CD14-positive monocyte (primary cell): ENCODE results near the gene ITPKB. TPM values are rescaled to one million over a fixed set of nuclear protein-coding genes. Genes with fewer than 3 reads are reported as not detected.
A peak's percentile ranks its signal among the peaks of the same experiment; 100 is the strongest.

Source experiments
- DNase-seq, 3 donors: peaks; one replicate each; pipeline ENCODE4 v3.0.0-alpha.2; 2011 to 2022
- H2AFZ ChIP-seq: 2 replicates; pipeline ENCODE4 v1.6.0; 2012; ENCODE audit warnings: mild to moderate bottlenecking, low read depth, low read length, inconsistent platforms; ENCODE audit not compliant: insufficient read depth, poor library complexity, severe bottlenecking
- H3K27ac ChIP-seq, 2 donors: 1 replicate in 1 of 2; 2 replicates in 1 of 2; pipeline ENCODE4 v1.5.1; 2012 to 2013; ENCODE audit warnings: low read length in 2 of 2, control low read depth in 1 of 2, inconsistent platforms in 1 of 2, low read depth in 1 of 2, mild to moderate bottlenecking in 1 of 2
- H3K27me3 ChIP-seq, 2 donors: one replicate each; pipeline versions ENCODE4 v1.6.0 to v1.6.1; 2011 to 2013; ENCODE audit warnings: low read length in 2 of 2; ENCODE audit not compliant: control insufficient read depth in 2 of 2, insufficient read depth in 2 of 2
- H3K36me3 ChIP-seq, 2 donors: replicated peaks in 1 of 2; 1 replicate in 1 of 2; 2 replicates in 1 of 2; pipeline versions ENCODE4 v1.5.1 to v1.6.1; 2012 to 2013; ENCODE audit warnings: low read length in 2 of 2, control low read depth in 1 of 2, inconsistent platforms in 1 of 2, mild to moderate bottlenecking in 1 of 2; ENCODE audit not compliant: insufficient read depth in 2 of 2, control insufficient read depth in 1 of 2
- H3K4me1 ChIP-seq, 2 donors: 1 replicate in 1 of 2; 2 replicates in 1 of 2; pipeline versions ENCODE4 v1.5.1 to v1.6.1; 2012 to 2013; ENCODE audit warnings: low read length in 2 of 2, control low read depth in 1 of 2, inconsistent platforms in 1 of 2, mild to moderate bottlenecking in 1 of 2, moderate library complexity in 1 of 2; ENCODE audit not compliant: insufficient read depth in 2 of 2, control insufficient read depth in 1 of 2
- H3K4me2 ChIP-seq: replicated peaks from 2 replicates; pipeline ENCODE3; 2012; ENCODE audit warnings: low read length, moderate library complexity, mild to moderate bottlenecking; ENCODE audit not compliant: poor library complexity, severe bottlenecking; ENCODE audit errors: extremely low read depth
- H3K4me3 ChIP-seq, 3 experiments: fragments of 200-600 bp in 1 of 3; sonication (generic) in 1 of 3; replicated peaks in 1 of 3; 1 replicate in 2 of 3; 2 replicates in 1 of 3; pipeline ENCODE4 v1.5.1; 2011 to 2013; ENCODE audit warnings: low read length in 3 of 3, mild to moderate bottlenecking in 3 of 3, control low read depth in 2 of 3, low read depth in 2 of 3, inconsistent platforms in 1 of 3, moderate library complexity in 1 of 3
- H3K79me2 ChIP-seq: 2 replicates; pipeline ENCODE4 v1.6.0; 2012; ENCODE audit warnings: mild to moderate bottlenecking, control low read depth, inconsistent platforms, low read length, moderate library complexity; ENCODE audit not compliant: insufficient read depth
- H3K9ac ChIP-seq: 2 replicates; pipeline ENCODE4 v1.6.0; 2017; ENCODE audit warnings: low read length, mild to moderate bottlenecking; ENCODE audit not compliant: insufficient read depth, poor library complexity, severe bottlenecking
- H3K9me3 ChIP-seq, 2 donors: replicated peaks in 1 of 2; 1 replicate in 1 of 2; 2 replicates in 1 of 2; pipeline versions ENCODE4 v1.5.1 to v1.6.1; 2012 to 2013; ENCODE audit warnings: low read length in 2 of 2, control low read depth in 1 of 2; ENCODE audit not compliant: control insufficient read depth in 1 of 2, insufficient read depth in 1 of 2
- H4K20me1 ChIP-seq: 2 replicates; pipeline ENCODE4 v1.6.0; 2012; ENCODE audit warnings: mild to moderate bottlenecking, low read length, control low read depth, moderate library complexity; ENCODE audit not compliant: insufficient read depth
- H3K27ac Mint-ChIP-seq, 7 donors: one replicate each; pipeline ENCODE4 v1.8.0; 2020; ENCODE audit warnings: mild to moderate bottlenecking in 7 of 7, mixed read lengths in 7 of 7, moderate library complexity in 6 of 7, inconsistent platforms in 2 of 7
- H3K27me3 Mint-ChIP-seq, 3 donors: one replicate each; pipeline ENCODE4 v1.8.0; 2021 to 2022; ENCODE audit warnings: low read depth in 3 of 3, mild to moderate bottlenecking in 3 of 3, mixed read lengths in 3 of 3, moderate library complexity in 3 of 3, inconsistent platforms in 1 of 3
- H3K36me3 Mint-ChIP-seq, 2 donors: one replicate each; pipeline ENCODE4 v1.8.0; 2020; ENCODE audit warnings: mixed read lengths in 2 of 2, inconsistent platforms in 1 of 2, mild to moderate bottlenecking in 1 of 2
- H3K4me1 Mint-ChIP-seq: one replicate; pipeline ENCODE4 v1.8.0; 2020; ENCODE audit warnings: mild to moderate bottlenecking, mixed read lengths
- H3K4me3 Mint-ChIP-seq, 2 donors: one replicate each; pipeline ENCODE4 v1.8.0; 2020; ENCODE audit warnings: mild to moderate bottlenecking in 2 of 2, mixed read lengths in 2 of 2, moderate library complexity in 1 of 2
- H3K9me3 Mint-ChIP-seq, 7 donors: one replicate each; pipeline ENCODE4 v1.8.0; 2020 to 2022; ENCODE audit warnings: mixed read lengths in 7 of 7, mild to moderate bottlenecking in 6 of 7, moderate library complexity in 6 of 7, inconsistent platforms in 2 of 7
- CTCF ChIP-seq: fragments of 200-600 bp; IDR thresholded peaks from one replicate; pipeline ENCODE4 v1.8.0; 2022; ENCODE audit warnings: antibody characterized with exemption, mild to moderate bottlenecking
- WGBS: methylation state at CpG from one replicate; pipeline ENCODE4 v1.1.5; 2013; ENCODE audit warnings: missing lambda C conversion rate; ENCODE audit not compliant: insufficient coverage; 5-methylcytosine and 5-hydroxymethylcytosine counted together
- intact Hi-C, 2 donors: fragments of 100-400 bp; cut with micrococcal nuclease; formaldehyde crosslinking; loops; one replicate each; pipeline versions ENCODE4 v1.15.0 to v1.15.1; 2023
- polyA plus RNA-seq, 3 donors: library from polyadenylated mRNA; depleted of rRNA in 1 of 3; unstranded in 2 of 3; stranded (reverse) in 1 of 3; fragments of 300-500 nt in 2 of 3; fragments of >200 nt in 1 of 3; fragmentation: Illumina TruSeq in 2 of 3; gene quantifications; 1 replicate in 2 of 3; 2 replicates in 1 of 3; pipeline ENCODE4 v1.2.3, GENCODE V29; 2012 to 2021

The ITPKB gene
- polyA plus RNA-seq, 3 donors, result 7.3 to 14.4 (median 10.2) TPM

DNA sequence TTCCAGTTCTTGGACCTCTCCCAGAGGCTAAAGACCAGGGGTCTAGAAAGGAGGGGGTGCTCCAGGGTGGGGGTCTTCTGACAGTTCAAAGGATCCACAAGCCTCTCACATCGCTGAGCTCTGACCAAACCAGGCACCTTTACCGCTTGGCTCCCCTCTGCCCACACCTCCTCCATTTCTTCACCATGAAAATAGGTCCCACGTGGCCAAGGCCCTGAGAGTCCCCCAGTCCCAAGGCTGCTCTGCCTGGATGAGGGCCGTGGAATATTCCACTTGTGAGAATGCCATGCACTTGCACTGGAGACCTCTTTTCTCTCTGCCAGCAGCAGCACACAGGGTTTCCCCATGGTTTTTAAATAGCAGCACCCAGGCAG is 87.4 kb downstream of the ITPKB start:
- Mint-ChIP-seq H3K4me3 (no peak overlapping the region), H3K9me3 (no peaks in the 10 kb centered on the region), H3K4me1 (peaks cover 35% of the 10 kb centered on the region), H3K27ac (no peak overlapping the region), H3K27me3 (peaks cover 0 to 5% (median 4%) of the 10 kb centered on the region in 3 donors), H3K36me3 (peaks cover 32 to 38% of the 10 kb centered on the region in 2 donors)
- H2AFZ ChIP-seq, result no peak overlapping the region
- no peaks in the 10 kb centered on the region for H3K27me3 ChIP-seq
- no peaks in the 10 kb centered on the region for H3K9me3 ChIP-seq
- intact Hi-C loops, result loop anchor here in 1 of 2 donors (5.0 kb wide), 1 partner anchor 36 kb away; no protein-coding TSS in a partner anchor
- no peak for DNase-seq
- H4K20me1 ChIP-seq, result peaks cover 7% of the 10 kb centered on the region
- no peak overlapping the region for H3K4me2 ChIP-seq
- H3K4me1 ChIP-seq, result peaks cover 29 to 32% of the 10 kb centered on the region in 2 donors
- no peak overlapping the region for H3K4me3 ChIP-seq
- peaks cover 27% of the 10 kb centered on the region for H3K79me2 ChIP-seq
- H3K27ac ChIP-seq, result no peak overlapping the region
- 94% methylated on average over 4 of the region's 4 CpGs for WGBS
- TF ChIP-seq CTCF, result no peak
- H3K9ac ChIP-seq, result no peak overlapping the region
- peaks cover 24 to 27% of the 10 kb centered on the region in 2 donors for H3K36me3 ChIP-seq

GRCh38 chr1:226651041-226651731 is 87.9 kb downstream of the ITPKB start:
- H3K9me3 ChIP-seq, result no peaks in the 10 kb centered on the region
- H3K9ac ChIP-seq, result no peak overlapping the region
- no peak overlapping the region for H3K27ac ChIP-seq
- 93% methylated on average over 4 of the region's 12 CpGs for WGBS
- H3K79me2 ChIP-seq, result peaks cover 25% of the 10 kb centered on the region
- Mint-ChIP-seq H3K27ac (peak overlapping the region in 3 of 7 donors; percentile 37 to 82 (median 62)), H3K27me3 (peaks cover 0 to 5% (median 4%) of the 10 kb centered on the region in 3 donors), H3K4me3 (no peak overlapping the region), H3K4me1 (peaks cover 29% of the 10 kb centered on the region), H3K36me3 (peaks cover 34 to 39% of the 10 kb centered on the region in 2 donors), H3K9me3 (no peaks in the 10 kb centered on the region)
- no peak overlapping the region for H3K4me3 ChIP-seq
- no peaks in the 10 kb centered on the region for H3K27me3 ChIP-seq
- H3K36me3 ChIP-seq, result peaks cover 30 to 33% of the 10 kb centered on the region in 2 donors
- no peak for DNase-seq
- no peak overlapping the region for H3K4me2 ChIP-seq
- H3K4me1 ChIP-seq, result peaks cover 24 to 26% of the 10 kb centered on the region in 2 donors
- peaks cover 7% of the 10 kb centered on the region for H4K20me1 ChIP-seq
- TF ChIP-seq CTCF, result no peak
- H2AFZ ChIP-seq, result no peak overlapping the region
- intact Hi-C loops, result loop anchor here in 1 of 2 donors (5.0 kb wide), 1 partner anchor 36 kb away; no protein-coding TSS in a partner anchor
